Mucosa of descending colon (tissue), 3 donors: Measurements from ENCODE around the gene TMEM178B. TPM values are rescaled to one million over a fixed set of nuclear protein-coding genes. Genes with fewer than 3 reads are reported as not detected.

ENCODE experiments used
- ATAC-seq: fragments of 200-7000 bp; cut with Tn5 transposase; one replicate; pipeline ENCODE4 v1.9.1; 2020; ENCODE audit warnings: mild to moderate bottlenecking, moderate library complexity
- DNase-seq, 3 donors: peaks; one replicate each; pipeline ENCODE4 v3.0.0-alpha.2; 2020
- H3K36me3 ChIP-seq: fragments of 200-600 bp; one replicate; pipeline ENCODE4 v1.8.0; 2021; ENCODE audit warnings: low read depth, mild to moderate bottlenecking
- H3K4me1 ChIP-seq: fragments of 200-600 bp; one replicate; pipeline ENCODE4 v1.8.0; 2021; ENCODE audit warnings: low read depth, mild to moderate bottlenecking
- H3K4me3 ChIP-seq: fragments of 200-600 bp; one replicate; pipeline ENCODE4 v1.8.0; 2021; ENCODE audit warnings: mild to moderate bottlenecking
- H3K9me3 ChIP-seq: fragments of 200-600 bp; one replicate; pipeline ENCODE4 v1.8.0; 2021; ENCODE audit warnings: mild to moderate bottlenecking
- intact Hi-C, 2 donors: fragments of 100-400 bp; cut with DNase I in 1 of 2; cut with micrococcal nuclease in 1 of 2; formaldehyde crosslinking; loops; one replicate each; pipeline versions ENCODE4 v1.11.0 to v1.11.1; 2022; cut with DNase I, micrococcal nuclease
- total RNA-seq, 3 donors: library from RNA; stranded (reverse); fragmentation: NEBNext Ultra II Directional in 2 of 3; extraction: Animal tissue kit (Norgen Biotek cat#: 25700) in 2 of 3; gene quantifications; one replicate each; pipeline versions ENCODE4 v1.2.1 to v1.2.4, GENCODE V29; 2021 to 2023
- TF ChIP-seq, protein P1 (sequence below): fragments of 200-600 bp; IDR thresholded peaks from one replicate; pipeline ENCODE4 v1.8.0; 2022; ENCODE audit warnings: antibody characterized with exemption, mild to moderate bottlenecking
- donor health status: DM: no; HTN: no; CAD: no; lungs with moderate emphysema.
- donor health status: DM: no; HTN: no; CAD: no.
- donor health status: DM: no; HTN: yes; CAD: no.

TMEM178B gene
- total RNA-seq, 3 donors from 2014 or later, result 0.22 to 2.0 (median 0.32) TPM

DNA sequence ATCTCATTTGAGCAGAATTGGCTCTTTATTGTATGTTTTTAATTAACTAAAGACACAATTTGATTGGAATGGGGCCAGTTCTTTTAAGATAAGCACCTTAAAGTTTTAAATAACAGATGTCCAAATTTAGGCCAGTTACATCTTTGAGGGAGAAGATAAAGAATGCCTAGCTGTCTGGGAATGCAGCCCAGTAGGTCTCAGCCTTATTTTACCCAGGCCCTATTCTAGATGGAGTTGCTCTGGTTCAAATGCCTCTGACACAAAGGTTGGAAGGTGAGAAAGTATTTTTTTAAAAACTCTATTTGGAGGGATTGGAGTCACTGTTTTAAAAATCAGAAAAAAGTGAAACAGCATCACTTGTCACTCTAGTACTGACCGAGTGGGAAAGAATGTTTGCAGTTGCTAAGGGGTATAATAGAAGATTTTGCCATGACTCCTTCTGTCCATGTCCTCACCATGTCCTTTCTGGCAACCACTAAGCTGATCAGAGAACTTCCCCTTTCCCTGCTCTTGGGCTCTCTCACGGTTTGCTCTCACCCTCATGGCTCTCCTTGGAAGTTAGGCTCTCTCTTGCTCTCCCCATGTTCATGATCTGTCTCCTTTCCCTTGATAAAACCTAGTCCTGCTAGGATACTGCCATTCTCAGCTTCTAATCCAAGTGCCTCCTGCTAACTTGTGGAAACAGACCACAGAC, 239.1 kb downstream of the TMEM178B start:
- H3K9me3 ChIP-seq, result no peaks in the 10 kb centered on the region
- intact Hi-C loops, result no loop called here
- no peaks in the 10 kb centered on the region for H3K4me1 ChIP-seq
- no peak overlapping the region for H3K4me3 ChIP-seq
- DNase-seq, result no peak
- no peak for ATAC-seq
- TF ChIP-seq, protein P1, sequence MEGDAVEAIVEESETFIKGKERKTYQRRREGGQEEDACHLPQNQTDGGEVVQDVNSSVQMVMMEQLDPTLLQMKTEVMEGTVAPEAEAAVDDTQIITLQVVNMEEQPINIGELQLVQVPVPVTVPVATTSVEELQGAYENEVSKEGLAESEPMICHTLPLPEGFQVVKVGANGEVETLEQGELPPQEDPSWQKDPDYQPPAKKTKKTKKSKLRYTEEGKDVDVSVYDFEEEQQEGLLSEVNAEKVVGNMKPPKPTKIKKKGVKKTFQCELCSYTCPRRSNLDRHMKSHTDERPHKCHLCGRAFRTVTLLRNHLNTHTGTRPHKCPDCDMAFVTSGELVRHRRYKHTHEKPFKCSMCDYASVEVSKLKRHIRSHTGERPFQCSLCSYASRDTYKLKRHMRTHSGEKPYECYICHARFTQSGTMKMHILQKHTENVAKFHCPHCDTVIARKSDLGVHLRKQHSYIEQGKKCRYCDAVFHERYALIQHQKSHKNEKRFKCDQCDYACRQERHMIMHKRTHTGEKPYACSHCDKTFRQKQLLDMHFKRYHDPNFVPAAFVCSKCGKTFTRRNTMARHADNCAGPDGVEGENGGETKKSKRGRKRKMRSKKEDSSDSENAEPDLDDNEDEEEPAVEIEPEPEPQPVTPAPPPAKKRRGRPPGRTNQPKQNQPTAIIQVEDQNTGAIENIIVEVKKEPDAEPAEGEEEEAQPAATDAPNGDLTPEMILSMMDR, result no peak
- H3K36me3 ChIP-seq, result no peaks in the 10 kb centered on the region

DNA sequence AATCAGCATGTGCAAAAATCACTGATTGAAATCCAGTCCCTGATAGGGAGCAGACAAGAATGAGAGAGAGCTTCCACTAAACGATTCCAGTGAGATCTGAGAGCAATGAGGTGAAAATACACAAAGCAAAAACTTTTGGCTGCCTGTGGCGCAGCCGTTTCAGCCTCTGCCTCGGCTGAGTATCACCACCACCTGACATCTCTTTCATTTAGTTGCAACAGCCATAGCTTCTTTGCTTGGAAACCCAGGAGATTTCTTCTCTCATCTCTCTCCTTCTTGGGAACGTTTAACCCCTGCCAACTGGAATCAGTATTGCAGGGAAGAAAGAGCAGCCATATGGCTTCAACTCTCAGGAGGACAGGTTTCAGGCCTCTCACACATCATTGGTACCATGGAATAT, 240.0 kb downstream of the TMEM178B start:
- TF ChIP-seq, protein P1, result no peak
- no peak for ATAC-seq
- intact Hi-C loops, result no loop called here
- H3K4me1 ChIP-seq, result no peaks in the 10 kb centered on the region
- no peaks in the 10 kb centered on the region for H3K9me3 ChIP-seq
- no peak for DNase-seq
- no peak overlapping the region for H3K4me3 ChIP-seq
- no peaks in the 10 kb centered on the region for H3K36me3 ChIP-seq

DNA sequence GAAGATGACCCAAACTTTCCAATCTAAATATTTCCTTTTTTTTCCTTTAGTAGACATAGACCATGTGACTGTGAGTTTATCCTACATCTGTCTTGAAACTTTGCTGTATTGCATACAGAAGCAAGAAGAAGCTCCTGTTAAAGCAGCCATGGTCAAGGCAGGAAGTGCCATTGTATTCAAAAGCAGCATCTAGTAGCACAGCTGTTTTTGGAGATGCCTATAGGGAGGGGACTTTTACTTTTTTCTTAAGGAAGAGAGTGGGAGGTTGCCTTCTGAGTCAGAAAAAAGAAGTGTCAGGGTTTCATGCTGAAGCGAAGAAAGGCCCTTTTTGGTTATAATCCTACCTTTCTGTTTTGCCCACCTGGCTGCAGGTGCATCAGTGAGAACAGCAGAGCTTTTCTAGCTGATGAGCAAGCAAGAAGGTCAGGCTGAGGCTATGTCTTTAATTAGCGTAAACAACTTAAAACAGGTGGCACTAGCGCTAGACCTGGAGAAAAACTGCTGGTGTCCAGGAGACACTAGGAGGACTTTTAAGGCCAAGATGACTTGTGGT, 243.2 kb downstream of the TMEM178B start:
- DNase-seq, result no peak
- Histone ChIP-seq H3K4me1 (no peaks in the 10 kb centered on the region), H3K4me3 (no peak overlapping the region), H3K36me3 (no peaks in the 10 kb centered on the region), H3K9me3 (no peaks in the 10 kb centered on the region)
- intact Hi-C loops, result no loop called here
- TF ChIP-seq, protein P1, result no peak
- ATAC-seq, result no peak

DNA sequence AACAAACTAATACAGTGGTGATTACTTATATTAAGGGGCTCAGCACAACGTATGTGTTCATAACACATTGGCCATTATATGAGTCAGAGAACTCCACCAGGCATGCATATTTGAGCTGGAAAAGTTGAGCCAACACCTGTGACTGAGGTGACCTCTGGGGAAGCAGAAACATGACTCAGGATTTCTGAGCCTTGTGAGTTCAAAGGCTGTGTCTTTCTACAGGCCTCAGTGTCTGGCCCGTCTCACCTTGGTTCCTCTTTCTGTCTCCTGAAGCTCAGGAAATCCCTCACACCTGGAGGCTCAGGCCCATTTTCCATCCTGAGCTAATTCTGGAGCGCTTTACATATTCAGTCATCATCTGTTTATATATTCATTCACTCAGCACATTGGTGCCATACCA, 246.4 kb downstream of the TMEM178B start:
- no peaks in the 10 kb centered on the region for H3K4me1 ChIP-seq
- TF ChIP-seq, protein P1, result no peak
- intact Hi-C loops, result no loop called here
- ATAC-seq (no peak), DNase-seq (no peak)
- H3K4me3 ChIP-seq, result no peak overlapping the region
- no peaks in the 10 kb centered on the region for H3K36me3 ChIP-seq
- no peaks in the 10 kb centered on the region for H3K9me3 ChIP-seq

DNA sequence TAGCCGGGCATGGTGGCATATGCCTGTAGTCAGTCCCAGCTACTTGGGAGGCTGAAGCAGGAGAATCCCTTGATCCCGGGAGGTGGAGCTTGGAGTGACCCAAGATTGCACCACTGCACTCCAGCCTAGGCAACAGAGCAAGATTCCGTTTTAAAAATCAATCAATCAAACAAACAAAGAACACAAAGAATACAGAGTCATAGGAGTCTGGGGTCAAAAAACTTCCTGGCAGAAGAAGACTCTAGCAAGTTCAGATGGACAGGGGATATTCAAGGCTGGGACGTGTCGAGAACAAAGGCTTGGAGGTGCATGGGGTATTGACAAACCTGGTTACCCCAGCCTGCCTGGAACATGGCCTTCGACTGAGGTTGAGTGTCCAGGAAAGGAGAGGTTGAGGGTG, 248.5 kb downstream of the TMEM178B start:
- TF ChIP-seq, protein P1, result no peak
- DNase-seq (no peak), ATAC-seq (no peak)
- Histone ChIP-seq H3K36me3 (no peaks in the 10 kb centered on the region), H3K4me1 (no peaks in the 10 kb centered on the region), H3K9me3 (no peaks in the 10 kb centered on the region), H3K4me3 (no peak overlapping the region)
- intact Hi-C loops, result no loop called here
